Measurements from ENCODE around the gene USP8.

The USP8 gene

GRCh38 chr15:50438251-50438650, 14.0 kb downstream of the USP8 start:
- no peak overlapping the region for H3K27ac ChIP-seq (ENCODE audit: low read depth, low read length)
- no peaks in the 10 kb centered on the region for H3K9me3 ChIP-seq (ENCODE audit: control insufficient read depth in 5 of 5, low read length in 5 of 5)
- H3K9ac ChIP-seq (ENCODE audit: low read length in 5 of 5) = no peak overlapping the region
- H3K36me3 ChIP-seq (ENCODE audit: control insufficient read depth in 5 of 5, insufficient read depth in 5 of 5, low read length in 5 of 5) = peaks cover 16 to 29% (median 20%) of the 10 kb centered on the region in 5 donors
- no peaks in the 10 kb centered on the region for H3K4me1 ChIP-seq (ENCODE audit: control insufficient read depth in 5 of 5, insufficient read depth in 5 of 5, low read length in 5 of 5)
- H3K4me3 ChIP-seq (ENCODE audit: low read depth in 1 of 5, low read length in 5 of 5) = no peak overlapping the region
- no peaks in the 10 kb centered on the region for H3K27me3 ChIP-seq (ENCODE audit: control insufficient read depth in 5 of 5, insufficient read depth in 4 of 5, low read length in 5 of 5)

GRCh38 chr15:50440932-50441331, 16.7 kb downstream of the USP8 start:
- Histone ChIP-seq H3K9ac (ENCODE audit: low read length in 5 of 5) (no peak overlapping the region), H3K27me3 (ENCODE audit: control insufficient read depth in 5 of 5, insufficient read depth in 4 of 5, low read length in 5 of 5) (no peaks in the 10 kb centered on the region), H3K4me1 (ENCODE audit: control insufficient read depth in 5 of 5, insufficient read depth in 5 of 5, low read length in 5 of 5) (no peaks in the 10 kb centered on the region), H3K27ac (ENCODE audit: low read depth, low read length) (no peak overlapping the region), H3K9me3 (ENCODE audit: control insufficient read depth in 5 of 5, low read length in 5 of 5) (no peaks in the 10 kb centered on the region), H3K4me3 (ENCODE audit: low read depth in 1 of 5, low read length in 5 of 5) (no peak overlapping the region), H3K36me3 (ENCODE audit: control insufficient read depth in 5 of 5, insufficient read depth in 5 of 5, low read length in 5 of 5) (peaks cover 13 to 42% (median 31%) of the 10 kb centered on the region in 5 donors)

- H3K4me1 ChIP-seq (ENCODE audit: control insufficient read depth in 5 of 5, insufficient read depth in 5 of 5, low read length in 5 of 5) = no peaks in the 10 kb centered on the region
- H3K9ac ChIP-seq (ENCODE audit: low read length in 5 of 5) = no peak overlapping the region
- no peak overlapping the region for H3K4me3 ChIP-seq (ENCODE audit: low read depth in 1 of 5, low read length in 5 of 5)
- no peak overlapping the region for H3K27ac ChIP-seq (ENCODE audit: low read depth, low read length)
- H3K36me3 ChIP-seq (ENCODE audit: control insufficient read depth in 5 of 5, insufficient read depth in 5 of 5, low read length in 5 of 5) = peaks cover 16 to 42% (median 17%) of the 10 kb centered on the region in 5 donors
- no peaks in the 10 kb centered on the region for H3K27me3 ChIP-seq (ENCODE audit: control insufficient read depth in 5 of 5, insufficient read depth in 4 of 5, low read length in 5 of 5)
- no peaks in the 10 kb centered on the region for H3K9me3 ChIP-seq (ENCODE audit: control insufficient read depth in 5 of 5, low read length in 5 of 5)
Measured at GRCh38 chr15:50452927-50453326, 28.7 kb downstream of the USP8 start.

- no peaks in the 10 kb centered on the region for H3K27me3 ChIP-seq (ENCODE audit: control insufficient read depth in 5 of 5, insufficient read depth in 4 of 5, low read length in 5 of 5)
- peaks cover 0 to 8% (median 0%) of the 10 kb centered on the region in 5 donors for H3K4me1 ChIP-seq (ENCODE audit: control insufficient read depth in 5 of 5, insufficient read depth in 5 of 5, low read length in 5 of 5)
- no peaks in the 10 kb centered on the region for H3K9me3 ChIP-seq (ENCODE audit: control insufficient read depth in 5 of 5, low read length in 5 of 5)
- H3K36me3 ChIP-seq (ENCODE audit: control insufficient read depth in 5 of 5, insufficient read depth in 5 of 5, low read length in 5 of 5) = peaks cover 16 to 45% (median 32%) of the 10 kb centered on the region in 5 donors
- H3K9ac ChIP-seq (ENCODE audit: low read length in 5 of 5) = no peak overlapping the region
- no peak overlapping the region for H3K27ac ChIP-seq (ENCODE audit: low read depth, low read length)
- no peak overlapping the region for H3K4me3 ChIP-seq (ENCODE audit: low read depth in 1 of 5, low read length in 5 of 5)
Measured at GRCh38 chr15:50458348-50459112, 34.3 kb downstream of the USP8 start.

- no peak overlapping the region for H3K27ac ChIP-seq (ENCODE audit: low read depth, low read length)
- peaks cover 0 to 7% (median 0%) of the 10 kb centered on the region in 5 donors for H3K4me1 ChIP-seq (ENCODE audit: control insufficient read depth in 5 of 5, insufficient read depth in 5 of 5, low read length in 5 of 5)
- H3K36me3 ChIP-seq (ENCODE audit: control insufficient read depth in 5 of 5, insufficient read depth in 5 of 5, low read length in 5 of 5) = peaks cover 18 to 43% (median 38%) of the 10 kb centered on the region in 5 donors
- H3K9ac ChIP-seq (ENCODE audit: low read length in 5 of 5) = no peak overlapping the region
- no peaks in the 10 kb centered on the region for H3K9me3 ChIP-seq (ENCODE audit: control insufficient read depth in 5 of 5, low read length in 5 of 5)
- no peak overlapping the region for H3K4me3 ChIP-seq (ENCODE audit: low read depth in 1 of 5, low read length in 5 of 5)
- no peaks in the 10 kb centered on the region for H3K27me3 ChIP-seq (ENCODE audit: control insufficient read depth in 5 of 5, insufficient read depth in 4 of 5, low read length in 5 of 5)
Measured at GRCh38 chr15:50463423-50464358, 39.5 kb downstream of the USP8 start.

GRCh38 chr15:50471072-50471471, 46.9 kb downstream of the USP8 start:
- H3K4me1 ChIP-seq (ENCODE audit: control insufficient read depth in 5 of 5, insufficient read depth in 5 of 5, low read length in 5 of 5) = no peaks in the 10 kb centered on the region
- H3K4me3 ChIP-seq (ENCODE audit: low read depth in 1 of 5, low read length in 5 of 5) = no peak overlapping the region
- peaks cover 11 to 55% (median 37%) of the 10 kb centered on the region in 5 donors for H3K36me3 ChIP-seq (ENCODE audit: control insufficient read depth in 5 of 5, insufficient read depth in 5 of 5, low read length in 5 of 5)
- no peaks in the 10 kb centered on the region for H3K27me3 ChIP-seq (ENCODE audit: control insufficient read depth in 5 of 5, insufficient read depth in 4 of 5, low read length in 5 of 5)
- no peaks in the 10 kb centered on the region for H3K9me3 ChIP-seq (ENCODE audit: control insufficient read depth in 5 of 5, low read length in 5 of 5)
- H3K9ac ChIP-seq (ENCODE audit: low read length in 5 of 5) = no peak overlapping the region
- no peak overlapping the region for H3K27ac ChIP-seq (ENCODE audit: low read depth, low read length)

- Histone ChIP-seq H3K4me1 (ENCODE audit: control insufficient read depth in 5 of 5, insufficient read depth in 5 of 5, low read length in 5 of 5) (no peaks in the 10 kb centered on the region), H3K9ac (ENCODE audit: low read length in 5 of 5) (no peak overlapping the region), H3K4me3 (ENCODE audit: low read depth in 1 of 5, low read length in 5 of 5) (no peak overlapping the region), H3K27me3 (ENCODE audit: control insufficient read depth in 5 of 5, insufficient read depth in 4 of 5, low read length in 5 of 5) (no peaks in the 10 kb centered on the region), H3K9me3 (ENCODE audit: control insufficient read depth in 5 of 5, low read length in 5 of 5) (no peaks in the 10 kb centered on the region), H3K36me3 (ENCODE audit: control insufficient read depth in 5 of 5, insufficient read depth in 5 of 5, low read length in 5 of 5) (peaks cover 25 to 65% (median 48%) of the 10 kb centered on the region in 5 donors), H3K27ac (ENCODE audit: low read depth, low read length) (no peak overlapping the region)
Measured at GRCh38 chr15:50476143-50476542, 51.9 kb downstream of the USP8 start.

GRCh38 chr15:50484781-50485180, 60.6 kb downstream of the USP8 start:
- Histone ChIP-seq H3K36me3 (ENCODE audit: control insufficient read depth in 5 of 5, insufficient read depth in 5 of 5, low read length in 5 of 5) (peaks cover 34 to 55% (median 45%) of the 10 kb centered on the region in 5 donors), H3K9ac (ENCODE audit: low read length in 5 of 5) (no peak overlapping the region), H3K27me3 (ENCODE audit: control insufficient read depth in 5 of 5, insufficient read depth in 4 of 5, low read length in 5 of 5) (no peaks in the 10 kb centered on the region), H3K4me1 (ENCODE audit: control insufficient read depth in 5 of 5, insufficient read depth in 5 of 5, low read length in 5 of 5) (no peaks in the 10 kb centered on the region), H3K27ac (ENCODE audit: low read depth, low read length) (no peak overlapping the region), H3K4me3 (ENCODE audit: low read depth in 1 of 5, low read length in 5 of 5) (no peak overlapping the region), H3K9me3 (ENCODE audit: control insufficient read depth in 5 of 5, low read length in 5 of 5) (no peaks in the 10 kb centered on the region)

- Histone ChIP-seq H3K4me1 (ENCODE audit: control insufficient read depth in 5 of 5, insufficient read depth in 5 of 5, low read length in 5 of 5) (no peaks in the 10 kb centered on the region), H3K36me3 (ENCODE audit: control insufficient read depth in 5 of 5, insufficient read depth in 5 of 5, low read length in 5 of 5) (peaks cover 34 to 56% (median 44%) of the 10 kb centered on the region in 5 donors), H3K9me3 (ENCODE audit: control insufficient read depth in 5 of 5, low read length in 5 of 5) (no peaks in the 10 kb centered on the region), H3K4me3 (ENCODE audit: low read depth in 1 of 5, low read length in 5 of 5) (no peak overlapping the region), H3K27me3 (ENCODE audit: control insufficient read depth in 5 of 5, insufficient read depth in 4 of 5, low read length in 5 of 5) (no peaks in the 10 kb centered on the region), H3K27ac (ENCODE audit: low read depth, low read length) (no peak overlapping the region), H3K9ac (ENCODE audit: low read length in 5 of 5) (no peak overlapping the region)
Measured at GRCh38 chr15:50485389-50485788, 61.2 kb downstream of the USP8 start.

- peaks cover 41 to 55% (median 44%) of the 10 kb centered on the region in 5 donors for H3K36me3 ChIP-seq (ENCODE audit: control insufficient read depth in 5 of 5, insufficient read depth in 5 of 5, low read length in 5 of 5)
- no peaks in the 10 kb centered on the region for H3K9me3 ChIP-seq (ENCODE audit: control insufficient read depth in 5 of 5, low read length in 5 of 5)
- no peaks in the 10 kb centered on the region for H3K4me1 ChIP-seq (ENCODE audit: control insufficient read depth in 5 of 5, insufficient read depth in 5 of 5, low read length in 5 of 5)
- H3K4me3 ChIP-seq (ENCODE audit: low read depth in 1 of 5, low read length in 5 of 5) = no peak overlapping the region
- no peak overlapping the region for H3K9ac ChIP-seq (ENCODE audit: low read length in 5 of 5)
- no peak overlapping the region for H3K27ac ChIP-seq (ENCODE audit: low read depth, low read length)
- no peaks in the 10 kb centered on the region for H3K27me3 ChIP-seq (ENCODE audit: control insufficient read depth in 5 of 5, insufficient read depth in 4 of 5, low read length in 5 of 5)
Measured at GRCh38 chr15:50487287-50487686, 63.1 kb downstream of the USP8 start.

Data from subcutaneous abdominal adipose tissue (tissue), 5 donors.